Upper lobe of right lung (tissue), 1 donor: ENCODE measurements around the gene TMED6. TPM values are rescaled to one million over a fixed set of nuclear protein-coding genes. Genes with fewer than 3 reads are reported as not detected.

ENCODE experiments used
- ATAC-seq: fragments of 200-7000 bp; cut with Tn5 transposase; one replicate; pipeline ENCODE4 v1.9.1; 2020; ENCODE audit warnings: mild to moderate bottlenecking, moderate library complexity
- DNase-seq: peaks from one replicate; pipeline ENCODE4 v3.0.0-alpha.2; 2020
- H3K27ac ChIP-seq: fragments of 200-600 bp; one replicate; pipeline ENCODE4 v1.8.0; 2022
- H3K27me3 ChIP-seq: fragments of 200-600 bp; one replicate; pipeline ENCODE4 v1.8.0; 2022; ENCODE audit warnings: mild to moderate bottlenecking
- H3K36me3 ChIP-seq: fragments of 200-600 bp; one replicate; pipeline ENCODE4 v1.8.0; 2022
- H3K4me1 ChIP-seq: fragments of 200-600 bp; one replicate; pipeline ENCODE4 v1.8.0; 2022
- H3K4me3 ChIP-seq: fragments of 200-600 bp; one replicate; pipeline ENCODE4 v1.8.0; 2022; ENCODE audit warnings: mild to moderate bottlenecking
- H3K9me3 ChIP-seq: fragments of 200-600 bp; one replicate; pipeline ENCODE4 v1.8.0; 2022
- intact Hi-C: fragments of 100-400 bp; cut with DNase I; formaldehyde crosslinking; loops from one replicate; pipeline ENCODE4 v1.11.0; 2022
- total RNA-seq: library from RNA; stranded (reverse); fragmentation: NEBNext Ultra II Directional; extraction: Animal tissue kit (Norgen Biotek cat#: 25700); gene quantifications from one replicate; pipeline ENCODE4 v1.2.1, GENCODE V29; 2021
- TF ChIP-seq, protein P1 (sequence below): fragments of 200-600 bp; IDR thresholded peaks from one replicate; pipeline ENCODE4 v1.8.0; 2022; ENCODE audit warnings: antibody characterized with exemption
- donor health status: DM: no; HTN: yes; CAD: no; lungs with severe emphysema.

Gene TMED6
- total RNA-seq, 1 donor from 2014 or later = 0.69 TPM

DNA sequence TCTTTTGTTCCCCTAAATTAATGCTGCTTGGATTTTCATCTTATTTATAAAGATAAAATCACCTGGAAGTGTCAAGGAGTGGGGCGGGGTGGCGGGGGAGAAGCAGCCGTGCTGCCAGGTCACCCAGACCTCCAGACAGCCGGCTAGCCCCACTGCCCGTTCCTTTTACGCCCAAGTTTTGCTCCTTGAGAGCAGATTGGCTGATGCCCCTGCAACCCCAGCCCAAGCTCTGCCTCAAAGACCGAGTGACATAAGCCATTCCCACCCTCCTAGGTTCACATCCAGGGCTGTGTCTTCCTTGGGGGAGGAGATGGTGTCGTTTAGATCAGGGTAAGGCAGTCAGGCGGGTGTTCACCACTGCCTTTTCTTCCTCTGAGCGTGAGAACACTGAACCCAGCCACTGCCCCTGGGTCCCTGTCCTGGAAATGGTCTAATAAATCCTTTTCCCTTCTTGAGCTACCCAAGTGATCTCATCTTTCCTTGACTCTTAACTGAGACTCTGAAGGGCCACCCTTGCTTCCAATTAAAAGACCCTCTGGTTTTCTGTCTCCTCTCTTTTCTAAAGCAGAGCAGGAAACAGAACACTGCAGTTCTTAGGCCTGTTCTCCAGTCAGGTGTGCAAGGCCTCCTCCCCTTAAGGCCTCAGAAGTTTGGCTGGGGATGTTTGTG lies 26.9 kb downstream of the TMED6 start:
- intact Hi-C loops = no loop called here
- no peak overlapping the region for H3K27ac ChIP-seq
- no peak overlapping the region for H3K4me3 ChIP-seq
- H3K36me3 ChIP-seq = peaks cover 85% of the 10 kb centered on the region
- H3K4me1 ChIP-seq = peaks cover 33% of the 10 kb centered on the region
- no peaks in the 10 kb centered on the region for H3K9me3 ChIP-seq
- no peak for ATAC-seq
- DNase-seq = no peak
- TF ChIP-seq, protein P1, sequence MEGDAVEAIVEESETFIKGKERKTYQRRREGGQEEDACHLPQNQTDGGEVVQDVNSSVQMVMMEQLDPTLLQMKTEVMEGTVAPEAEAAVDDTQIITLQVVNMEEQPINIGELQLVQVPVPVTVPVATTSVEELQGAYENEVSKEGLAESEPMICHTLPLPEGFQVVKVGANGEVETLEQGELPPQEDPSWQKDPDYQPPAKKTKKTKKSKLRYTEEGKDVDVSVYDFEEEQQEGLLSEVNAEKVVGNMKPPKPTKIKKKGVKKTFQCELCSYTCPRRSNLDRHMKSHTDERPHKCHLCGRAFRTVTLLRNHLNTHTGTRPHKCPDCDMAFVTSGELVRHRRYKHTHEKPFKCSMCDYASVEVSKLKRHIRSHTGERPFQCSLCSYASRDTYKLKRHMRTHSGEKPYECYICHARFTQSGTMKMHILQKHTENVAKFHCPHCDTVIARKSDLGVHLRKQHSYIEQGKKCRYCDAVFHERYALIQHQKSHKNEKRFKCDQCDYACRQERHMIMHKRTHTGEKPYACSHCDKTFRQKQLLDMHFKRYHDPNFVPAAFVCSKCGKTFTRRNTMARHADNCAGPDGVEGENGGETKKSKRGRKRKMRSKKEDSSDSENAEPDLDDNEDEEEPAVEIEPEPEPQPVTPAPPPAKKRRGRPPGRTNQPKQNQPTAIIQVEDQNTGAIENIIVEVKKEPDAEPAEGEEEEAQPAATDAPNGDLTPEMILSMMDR = no peak
- H3K27me3 ChIP-seq = no peaks in the 10 kb centered on the region

DNA sequence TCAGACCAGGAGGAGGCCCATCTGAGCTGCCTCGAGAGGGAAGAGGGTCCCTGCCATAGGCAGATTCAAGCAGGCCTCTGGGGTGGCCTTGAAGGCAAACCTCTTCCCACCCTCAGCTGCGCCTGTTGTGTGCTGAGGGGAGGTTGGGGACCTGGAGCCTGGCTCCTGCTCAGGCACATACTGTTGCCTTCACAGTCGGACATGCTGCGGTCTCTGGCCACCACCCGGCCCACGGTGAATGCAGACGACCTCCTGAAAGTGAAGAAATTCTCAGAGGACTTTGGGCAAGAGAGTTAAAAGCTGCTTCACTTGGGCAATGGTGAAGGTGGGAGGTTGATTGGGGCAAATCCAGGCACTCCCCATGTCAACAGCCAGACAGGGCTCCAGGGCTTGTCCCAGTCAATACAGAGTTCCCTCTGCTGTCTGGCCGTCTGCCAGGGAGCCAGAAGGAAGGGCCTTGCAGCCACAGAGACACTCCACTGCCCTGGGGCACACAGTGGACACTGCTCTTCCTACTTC lies 27.5 kb downstream of the TMED6 start:
- Histone ChIP-seq H3K4me3 (no peak overlapping the region), H3K9me3 (no peaks in the 10 kb centered on the region), H3K27me3 (no peaks in the 10 kb centered on the region), H3K4me1 (peaks cover 27% of the 10 kb centered on the region), H3K27ac (no peak overlapping the region), H3K36me3 (peaks cover 92% of the 10 kb centered on the region)
- TF ChIP-seq, protein P1 = no peak
- intact Hi-C loops = no loop called here
- DNase-seq (peak; percentile 80), ATAC-seq (peak; percentile 82)

DNA sequence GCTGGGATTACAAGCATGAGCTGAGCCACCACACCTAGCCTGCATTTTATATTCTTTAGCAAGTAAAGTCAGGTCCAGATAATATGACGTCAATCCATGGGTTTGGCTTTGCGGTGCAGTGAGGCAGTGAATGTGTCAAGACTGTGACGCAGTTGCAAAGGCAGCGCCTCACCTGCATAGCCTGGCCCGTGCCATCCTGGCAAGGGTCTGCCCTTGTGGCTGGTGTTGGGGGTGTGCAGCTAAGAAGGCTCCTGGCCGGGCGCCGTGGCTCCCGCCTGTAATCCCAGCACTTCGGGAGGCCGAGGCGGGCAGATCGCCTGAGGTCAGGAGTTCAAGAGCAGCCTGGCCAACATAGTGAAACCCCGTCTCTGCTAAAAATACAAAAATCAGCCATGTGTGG lies 28.2 kb downstream of the TMED6 start:
- Histone ChIP-seq H3K4me3 (no peak overlapping the region), H3K36me3 (peaks cover 94% of the 10 kb centered on the region), H3K27me3 (no peaks in the 10 kb centered on the region), H3K4me1 (peaks cover 21% of the 10 kb centered on the region), H3K9me3 (no peaks in the 10 kb centered on the region), H3K27ac (no peak overlapping the region)
- DNase-seq (no peak), ATAC-seq (no peak)
- TF ChIP-seq, protein P1 = no peak
- intact Hi-C loops = no loop called here

DNA sequence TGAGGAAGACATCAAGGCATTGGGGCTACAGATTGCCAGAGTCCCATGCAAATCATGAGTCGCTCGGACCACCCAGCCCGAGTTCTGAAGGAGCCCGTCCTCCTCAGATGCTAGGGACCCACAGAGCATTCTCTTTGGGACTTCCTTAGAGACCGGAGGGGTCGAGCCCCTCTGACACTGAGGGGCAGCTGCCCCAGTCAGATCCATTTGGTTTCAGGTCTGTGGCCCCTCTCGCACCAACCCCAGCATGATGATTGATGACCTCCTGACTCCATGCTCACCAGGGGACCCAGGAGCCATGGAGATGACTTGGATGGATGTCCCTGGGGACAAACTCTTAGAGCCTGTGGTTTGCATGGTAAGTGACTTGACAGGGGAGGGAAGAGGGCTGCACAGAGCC lies 29.2 kb downstream of the TMED6 start:
- no peaks in the 10 kb centered on the region for H3K27me3 ChIP-seq
- ATAC-seq (no peak), DNase-seq (no peak)
- peaks cover 97% of the 10 kb centered on the region for H3K36me3 ChIP-seq
- TF ChIP-seq, protein P1 = no peak
- no peaks in the 10 kb centered on the region for H3K9me3 ChIP-seq
- peaks cover 14% of the 10 kb centered on the region for H3K4me1 ChIP-seq
- H3K27ac ChIP-seq = no peak overlapping the region
- intact Hi-C loops = no loop called here
- H3K4me3 ChIP-seq = no peak overlapping the region

DNA sequence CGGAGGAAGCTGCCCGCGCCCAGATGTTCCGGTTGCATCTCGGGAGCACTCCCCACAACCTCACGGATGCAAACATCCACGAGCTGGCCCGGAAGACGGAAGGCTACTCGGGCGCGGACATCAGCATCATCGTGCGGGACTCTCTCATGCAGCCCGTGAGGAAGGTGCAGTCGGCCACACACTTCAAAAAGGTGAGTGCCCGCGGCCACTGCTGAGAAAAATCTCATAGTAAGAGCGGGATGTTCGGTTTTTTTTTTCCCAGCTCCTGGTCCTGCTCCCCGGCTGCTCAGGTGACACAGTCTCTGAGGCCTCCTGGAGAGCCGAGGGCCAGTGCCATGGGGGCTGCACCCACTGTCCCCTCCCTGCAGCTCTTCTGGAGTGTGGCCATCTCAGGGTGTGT lies 30.5 kb downstream of the TMED6 start:
- peaks cover 97% of the 10 kb centered on the region for H3K36me3 ChIP-seq

More for the DNA sequence above, 30.5 kb downstream of the TMED6 start:
- Histone ChIP-seq H3K27me3 (no peaks in the 10 kb centered on the region), H3K27ac (no peak overlapping the region), H3K9me3 (no peaks in the 10 kb centered on the region), H3K4me3 (no peak overlapping the region), H3K4me1 (peaks cover 5% of the 10 kb centered on the region)
- no peak for DNase-seq
- intact Hi-C loops = no loop called here
- ATAC-seq = no peak
- TF ChIP-seq, protein P1 = no peak
